ENCODE data around the gene MAGI1. TPM values are rescaled to one million over a fixed set of nuclear protein-coding genes. Genes with fewer than 3 reads are reported as not detected.
"Not testable (repeated sequence)": the region's sequence is repeated elsewhere in the genome, so short reads cannot be mapped to it uniquely, and the experiment has no call there.

Gene MAGI1
- total and polyA plus RNA-seq, 2 experiments from 2014 or later = 33.9 to 87.0 TPM

DNA sequence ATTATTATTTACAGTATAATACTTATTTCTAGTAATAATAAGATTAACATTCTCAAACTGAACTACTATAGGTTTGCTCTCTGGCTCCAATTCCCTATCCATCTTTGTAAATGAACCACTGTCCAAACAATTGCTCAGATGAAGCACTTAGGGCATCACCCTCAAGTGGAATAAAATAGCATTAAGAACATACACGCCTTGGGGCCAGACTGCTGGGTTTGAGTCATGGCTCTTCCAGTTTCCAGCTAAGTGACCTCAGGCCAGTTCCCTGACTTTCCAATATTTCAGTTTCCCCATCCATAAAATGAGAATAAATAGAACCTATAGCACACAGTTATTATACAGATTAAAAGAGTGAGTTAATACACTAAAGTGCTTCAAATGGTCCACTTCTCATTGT lies 507.2 kb downstream of the MAGI1 start:
- H3K9me3 ChIP-seq (ENCODE audit: low read depth) = no peaks in the 10 kb centered on the region
- H3K27ac ChIP-seq = no peak overlapping the region
- no peaks in the 10 kb centered on the region for H3K36me3 ChIP-seq
- no peak overlapping the region for H3K4me3 ChIP-seq
- no peaks in the 10 kb centered on the region for H3K4me1 ChIP-seq (ENCODE audit: low read depth)
- DNase-seq (ENCODE audit: low read depth in 1 of 2, low spot score in 1 of 2) = no peak
- no peaks in the 10 kb centered on the region for H3K27me3 ChIP-seq
- TF ChIP-seq, protein P1, sequence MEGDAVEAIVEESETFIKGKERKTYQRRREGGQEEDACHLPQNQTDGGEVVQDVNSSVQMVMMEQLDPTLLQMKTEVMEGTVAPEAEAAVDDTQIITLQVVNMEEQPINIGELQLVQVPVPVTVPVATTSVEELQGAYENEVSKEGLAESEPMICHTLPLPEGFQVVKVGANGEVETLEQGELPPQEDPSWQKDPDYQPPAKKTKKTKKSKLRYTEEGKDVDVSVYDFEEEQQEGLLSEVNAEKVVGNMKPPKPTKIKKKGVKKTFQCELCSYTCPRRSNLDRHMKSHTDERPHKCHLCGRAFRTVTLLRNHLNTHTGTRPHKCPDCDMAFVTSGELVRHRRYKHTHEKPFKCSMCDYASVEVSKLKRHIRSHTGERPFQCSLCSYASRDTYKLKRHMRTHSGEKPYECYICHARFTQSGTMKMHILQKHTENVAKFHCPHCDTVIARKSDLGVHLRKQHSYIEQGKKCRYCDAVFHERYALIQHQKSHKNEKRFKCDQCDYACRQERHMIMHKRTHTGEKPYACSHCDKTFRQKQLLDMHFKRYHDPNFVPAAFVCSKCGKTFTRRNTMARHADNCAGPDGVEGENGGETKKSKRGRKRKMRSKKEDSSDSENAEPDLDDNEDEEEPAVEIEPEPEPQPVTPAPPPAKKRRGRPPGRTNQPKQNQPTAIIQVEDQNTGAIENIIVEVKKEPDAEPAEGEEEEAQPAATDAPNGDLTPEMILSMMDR (IDR thresholded peaks at IDR 0.05; ENCODE audit: low read depth, low read length) = no peak

DNA sequence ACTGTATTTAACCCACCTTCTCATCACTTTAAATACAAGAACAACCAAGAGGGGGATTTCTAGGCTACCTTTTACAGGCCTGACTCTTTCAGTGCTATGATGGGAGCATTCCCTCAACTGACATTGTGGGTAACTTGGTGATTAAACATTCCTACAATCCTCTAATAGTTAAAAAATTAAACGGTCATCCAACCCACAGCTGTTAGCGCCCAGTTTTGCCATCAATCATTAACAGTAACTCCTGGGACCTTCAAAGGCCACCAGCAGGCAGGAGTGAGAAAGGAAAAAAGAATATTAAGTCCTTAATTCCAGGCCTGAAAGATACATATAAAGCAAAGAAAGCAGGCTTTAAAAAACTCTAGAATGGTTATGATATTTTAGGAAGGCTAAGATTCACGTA lies 512.1 kb downstream of the MAGI1 start:
- no peaks in the 10 kb centered on the region for H3K9me3 ChIP-seq (ENCODE audit: low read depth)
- TF ChIP-seq, protein P1 (IDR thresholded peaks at IDR 0.05; ENCODE audit: low read depth, low read length) = no peak
- H3K27me3 ChIP-seq = no peaks in the 10 kb centered on the region
- peaks cover 5% of the 10 kb centered on the region for H3K4me1 ChIP-seq (ENCODE audit: low read depth)
- no peak overlapping the region for H3K4me3 ChIP-seq
- DNase-seq (ENCODE audit: low read depth in 1 of 2, low spot score in 1 of 2) = no peak
- H3K36me3 ChIP-seq = no peaks in the 10 kb centered on the region
- no peak overlapping the region for H3K27ac ChIP-seq

GRCh38 chr3:65524584-65524983 lies 514.1 kb downstream of the MAGI1 start:
- H3K27ac ChIP-seq = no peak overlapping the region
- no peak overlapping the region for H3K4me3 ChIP-seq
- H3K4me1 ChIP-seq (ENCODE audit: low read depth) = peaks cover 5% of the 10 kb centered on the region
- no peaks in the 10 kb centered on the region for H3K9me3 ChIP-seq (ENCODE audit: low read depth)
- TF ChIP-seq, protein P1 (IDR thresholded peaks at IDR 0.05; ENCODE audit: low read depth, low read length) = no peak
- H3K27me3 ChIP-seq = no peaks in the 10 kb centered on the region
- no peak for DNase-seq (ENCODE audit: low read depth in 1 of 2, low spot score in 1 of 2)
- H3K36me3 ChIP-seq = no peaks in the 10 kb centered on the region

DNA sequence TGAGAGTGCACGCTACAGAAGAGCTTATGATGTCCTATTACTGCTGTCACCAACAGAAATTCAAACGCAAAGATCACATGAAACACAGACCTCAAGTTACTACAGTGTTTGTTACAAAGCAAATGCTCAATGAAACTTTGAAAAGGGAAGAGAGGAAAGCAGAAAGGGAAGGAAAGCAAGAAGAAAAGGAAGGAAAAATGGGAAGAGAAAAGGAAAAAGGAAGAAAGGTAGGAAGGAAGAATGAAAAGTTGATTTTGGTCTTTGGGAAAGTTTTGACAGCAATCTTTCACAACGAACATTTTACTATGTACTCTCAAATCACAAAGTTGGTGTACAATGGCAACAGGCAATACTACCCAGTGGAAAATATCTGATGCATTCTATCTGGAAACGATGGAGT lies 514.8 kb downstream of the MAGI1 start:
- TF ChIP-seq, protein P1 (IDR thresholded peaks at IDR 0.05; ENCODE audit: low read depth, low read length) = no peak
- Histone ChIP-seq H3K4me3 (no peak overlapping the region), H3K4me1 (ENCODE audit: low read depth) (peaks cover 5% of the 10 kb centered on the region), H3K9me3 (ENCODE audit: low read depth) (no peaks in the 10 kb centered on the region), H3K27me3 (no peaks in the 10 kb centered on the region), H3K36me3 (no peaks in the 10 kb centered on the region), H3K27ac (no peak overlapping the region)
- DNase-seq (ENCODE audit: low read depth in 1 of 2, low spot score in 1 of 2) = no peak

GRCh38 chr3:65521032-65521431 lies 517.7 kb downstream of the MAGI1 start:
- H3K4me3 ChIP-seq = no peak overlapping the region
- TF ChIP-seq, protein P1 (IDR thresholded peaks at IDR 0.05; ENCODE audit: low read depth, low read length) = no peak
- no peaks in the 10 kb centered on the region for H3K27me3 ChIP-seq
- H3K9me3 ChIP-seq (ENCODE audit: low read depth) = no peaks in the 10 kb centered on the region
- no peak overlapping the region for H3K27ac ChIP-seq
- no peaks in the 10 kb centered on the region for H3K36me3 ChIP-seq
- peaks cover 5% of the 10 kb centered on the region for H3K4me1 ChIP-seq (ENCODE audit: low read depth)
- DNase-seq (ENCODE audit: low read depth in 1 of 2, low spot score in 1 of 2) = no peak

GRCh38 chr3:65516998-65517397 lies 521.7 kb downstream of the MAGI1 start:
- no peak for DNase-seq (ENCODE audit: low read depth in 1 of 2, low spot score in 1 of 2)
- no peaks in the 10 kb centered on the region for H3K9me3 ChIP-seq (ENCODE audit: low read depth)
- H3K36me3 ChIP-seq = no peaks in the 10 kb centered on the region
- no peak overlapping the region for H3K4me3 ChIP-seq
- H3K4me1 ChIP-seq (ENCODE audit: low read depth) = no peaks in the 10 kb centered on the region
- H3K27ac ChIP-seq = no peak overlapping the region
- H3K27me3 ChIP-seq = no peaks in the 10 kb centered on the region
- TF ChIP-seq, protein P1 (IDR thresholded peaks at IDR 0.05; ENCODE audit: low read depth, low read length) = no peak

- not testable (repeated sequence) for H3K9me3 ChIP-seq (ENCODE audit: low read depth); H3K36me3 ChIP-seq; H3K27me3 ChIP-seq; DNase-seq (ENCODE audit: low read depth in 1 of 2, low spot score in 1 of 2); H3K4me3 ChIP-seq; H3K27ac ChIP-seq; H3K4me1 ChIP-seq (ENCODE audit: low read depth)
Measured at GRCh38 chr3:65514317-65514716, 524.4 kb downstream of the MAGI1 start.

GRCh38 chr3:65509423-65509794 lies 529.3 kb downstream of the MAGI1 start:
- H3K36me3 ChIP-seq; DNase-seq (ENCODE audit: low read depth in 1 of 2, low spot score in 1 of 2); H3K4me1 ChIP-seq (ENCODE audit: low read depth); H3K4me3 ChIP-seq; H3K27me3 ChIP-seq; H3K9me3 ChIP-seq (ENCODE audit: low read depth): not testable (repeated sequence)
- peak overlapping the region; percentile 64 for H3K27ac ChIP-seq
